Uterus (tissue), 2 donors: ENCODE results near the gene NPEPL1.

Experiments
- POLR2A ChIP-seq, 2 donors: fragments of 450-650 bp; IDR thresholded peaks; one replicate each; pipeline ENCODE4 v1.6.1; 2016; ENCODE audit warnings: antibody characterized with exemption in 2 of 2, mild to moderate bottlenecking in 1 of 2, moderate library complexity in 1 of 2
- TF ChIP-seq, protein P1 (sequence below), 4 experiments: fragments of 200-600 bp in 2 of 4; fragments of 450-650 bp in 2 of 4; sonication (generic) in 2 of 4; IDR thresholded peaks; one replicate each; pipeline ENCODE4 v1.5.1; 2016 to 2019; ENCODE audit warnings: antibody characterized with exemption in 4 of 4, mild to moderate bottlenecking in 2 of 4, moderate library complexity in 1 of 4

DNA sequence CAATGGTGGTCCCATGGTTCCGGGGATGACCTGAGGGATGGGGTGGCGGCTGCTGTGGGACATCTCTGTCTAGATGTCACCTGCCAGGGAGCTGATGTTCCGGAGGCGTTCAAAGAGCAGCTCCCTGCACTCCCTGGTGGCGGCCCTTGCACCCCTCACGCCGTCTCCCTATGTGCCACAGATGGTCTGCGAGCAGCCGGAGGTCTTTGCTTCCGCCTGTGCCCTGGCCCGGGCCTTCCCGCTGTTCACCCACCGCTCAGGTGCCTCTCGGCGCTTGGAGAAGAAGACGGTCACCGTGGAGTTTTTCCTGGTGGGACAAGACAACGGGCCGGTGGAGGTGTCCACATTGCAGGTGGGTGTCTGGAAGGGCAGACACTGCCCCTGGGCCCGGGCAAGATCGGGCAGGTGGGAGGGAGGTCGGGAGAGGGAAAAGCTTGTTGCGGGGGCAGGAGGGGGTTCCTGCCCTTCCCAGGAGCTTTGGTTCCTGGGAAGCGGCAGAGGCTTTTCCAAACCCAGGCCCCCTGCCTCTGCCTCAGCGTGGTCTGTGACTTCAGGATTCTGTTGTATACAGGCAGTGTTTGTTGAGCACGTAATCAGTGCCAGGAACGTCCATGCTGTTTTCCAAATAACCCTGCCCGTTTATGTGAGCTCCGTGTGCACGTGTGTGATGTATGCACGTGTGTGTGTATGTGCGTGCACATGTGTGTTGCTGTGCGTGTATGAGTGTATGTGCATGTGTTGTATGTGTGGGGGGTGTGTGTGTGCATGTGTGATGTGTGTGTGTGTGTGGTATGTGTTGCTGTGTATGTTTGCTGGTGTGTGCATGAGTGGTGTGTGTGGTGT is 1.9 kb downstream of the NPEPL1 start:
- TF ChIP-seq, protein P1, sequence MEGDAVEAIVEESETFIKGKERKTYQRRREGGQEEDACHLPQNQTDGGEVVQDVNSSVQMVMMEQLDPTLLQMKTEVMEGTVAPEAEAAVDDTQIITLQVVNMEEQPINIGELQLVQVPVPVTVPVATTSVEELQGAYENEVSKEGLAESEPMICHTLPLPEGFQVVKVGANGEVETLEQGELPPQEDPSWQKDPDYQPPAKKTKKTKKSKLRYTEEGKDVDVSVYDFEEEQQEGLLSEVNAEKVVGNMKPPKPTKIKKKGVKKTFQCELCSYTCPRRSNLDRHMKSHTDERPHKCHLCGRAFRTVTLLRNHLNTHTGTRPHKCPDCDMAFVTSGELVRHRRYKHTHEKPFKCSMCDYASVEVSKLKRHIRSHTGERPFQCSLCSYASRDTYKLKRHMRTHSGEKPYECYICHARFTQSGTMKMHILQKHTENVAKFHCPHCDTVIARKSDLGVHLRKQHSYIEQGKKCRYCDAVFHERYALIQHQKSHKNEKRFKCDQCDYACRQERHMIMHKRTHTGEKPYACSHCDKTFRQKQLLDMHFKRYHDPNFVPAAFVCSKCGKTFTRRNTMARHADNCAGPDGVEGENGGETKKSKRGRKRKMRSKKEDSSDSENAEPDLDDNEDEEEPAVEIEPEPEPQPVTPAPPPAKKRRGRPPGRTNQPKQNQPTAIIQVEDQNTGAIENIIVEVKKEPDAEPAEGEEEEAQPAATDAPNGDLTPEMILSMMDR (IDR thresholded peaks at IDR 0.05): no peak
- no peak for TF ChIP-seq POLR2A (IDR thresholded peaks at IDR 0.05)
